Measurements from ENCODE around the gene MYOCD. TPM values are rescaled to one million over a fixed set of nuclear protein-coding genes. Genes with fewer than 3 reads are reported as not detected.

Gene MYOCD
- total RNA-seq, 1 experiment from 2014 or later, result 1.2 TPM

GRCh38 chr17:12672947-12673346, 7.3 kb downstream of the MYOCD start (continued):
- TF ChIP-seq MAX (CRISPR knock-in tag; IDR thresholded peaks at IDR 0.05) (no peak), CBFB (CRISPR knock-in tag; IDR thresholded peaks at IDR 0.05; ENCODE audit: low read depth) (no peak), RORB (CRISPR knock-in tag; IDR thresholded peaks at IDR 0.05) (no peak), IRF2 (CRISPR knock-in tag; IDR thresholded peaks at IDR 0.05; ENCODE audit: borderline replicate concordance, low read depth) (no peak), NFATC4 (CRISPR knock-in tag; IDR thresholded peaks at IDR 0.05) (no peak), SMAD3 (CRISPR knock-in tag; IDR thresholded peaks at IDR 0.05; ENCODE audit: borderline replicate concordance) (no peak), ZNF671 (CRISPR knock-in tag; IDR thresholded peaks at IDR 0.05) (no peak), NR2C2 (CRISPR knock-in tag; IDR thresholded peaks at IDR 0.05) (no peak)
- TF ChIP-seq, protein P1, sequence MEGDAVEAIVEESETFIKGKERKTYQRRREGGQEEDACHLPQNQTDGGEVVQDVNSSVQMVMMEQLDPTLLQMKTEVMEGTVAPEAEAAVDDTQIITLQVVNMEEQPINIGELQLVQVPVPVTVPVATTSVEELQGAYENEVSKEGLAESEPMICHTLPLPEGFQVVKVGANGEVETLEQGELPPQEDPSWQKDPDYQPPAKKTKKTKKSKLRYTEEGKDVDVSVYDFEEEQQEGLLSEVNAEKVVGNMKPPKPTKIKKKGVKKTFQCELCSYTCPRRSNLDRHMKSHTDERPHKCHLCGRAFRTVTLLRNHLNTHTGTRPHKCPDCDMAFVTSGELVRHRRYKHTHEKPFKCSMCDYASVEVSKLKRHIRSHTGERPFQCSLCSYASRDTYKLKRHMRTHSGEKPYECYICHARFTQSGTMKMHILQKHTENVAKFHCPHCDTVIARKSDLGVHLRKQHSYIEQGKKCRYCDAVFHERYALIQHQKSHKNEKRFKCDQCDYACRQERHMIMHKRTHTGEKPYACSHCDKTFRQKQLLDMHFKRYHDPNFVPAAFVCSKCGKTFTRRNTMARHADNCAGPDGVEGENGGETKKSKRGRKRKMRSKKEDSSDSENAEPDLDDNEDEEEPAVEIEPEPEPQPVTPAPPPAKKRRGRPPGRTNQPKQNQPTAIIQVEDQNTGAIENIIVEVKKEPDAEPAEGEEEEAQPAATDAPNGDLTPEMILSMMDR (IDR thresholded peaks at IDR 0.05), result no peak
- TF ChIP-seq, protein P2, sequence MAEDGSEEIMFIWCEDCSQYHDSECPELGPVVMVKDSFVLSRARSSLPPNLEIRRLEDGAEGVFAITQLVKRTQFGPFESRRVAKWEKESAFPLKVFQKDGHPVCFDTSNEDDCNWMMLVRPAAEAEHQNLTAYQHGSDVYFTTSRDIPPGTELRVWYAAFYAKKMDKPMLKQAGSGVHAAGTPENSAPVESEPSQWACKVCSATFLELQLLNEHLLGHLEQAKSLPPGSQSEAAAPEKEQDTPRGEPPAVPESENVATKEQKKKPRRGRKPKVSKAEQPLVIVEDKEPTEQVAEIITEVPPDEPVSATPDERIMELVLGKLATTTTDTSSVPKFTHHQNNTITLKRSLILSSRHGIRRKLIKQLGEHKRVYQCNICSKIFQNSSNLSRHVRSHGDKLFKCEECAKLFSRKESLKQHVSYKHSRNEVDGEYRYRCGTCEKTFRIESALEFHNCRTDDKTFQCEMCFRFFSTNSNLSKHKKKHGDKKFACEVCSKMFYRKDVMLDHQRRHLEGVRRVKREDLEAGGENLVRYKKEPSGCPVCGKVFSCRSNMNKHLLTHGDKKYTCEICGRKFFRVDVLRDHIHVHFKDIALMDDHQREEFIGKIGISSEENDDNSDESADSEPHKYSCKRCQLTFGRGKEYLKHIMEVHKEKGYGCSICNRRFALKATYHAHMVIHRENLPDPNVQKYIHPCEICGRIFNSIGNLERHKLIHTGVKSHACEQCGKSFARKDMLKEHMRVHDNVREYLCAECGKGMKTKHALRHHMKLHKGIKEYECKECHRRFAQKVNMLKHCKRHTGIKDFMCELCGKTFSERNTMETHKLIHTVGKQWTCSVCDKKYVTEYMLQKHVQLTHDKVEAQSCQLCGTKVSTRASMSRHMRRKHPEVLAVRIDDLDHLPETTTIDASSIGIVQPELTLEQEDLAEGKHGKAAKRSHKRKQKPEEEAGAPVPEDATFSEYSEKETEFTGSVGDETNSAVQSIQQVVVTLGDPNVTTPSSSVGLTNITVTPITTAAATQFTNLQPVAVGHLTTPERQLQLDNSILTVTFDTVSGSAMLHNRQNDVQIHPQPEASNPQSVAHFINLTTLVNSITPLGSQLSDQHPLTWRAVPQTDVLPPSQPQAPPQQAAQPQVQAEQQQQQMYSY (CRISPR knock-in tag; IDR thresholded peaks at IDR 0.05), result no peak

DNA sequence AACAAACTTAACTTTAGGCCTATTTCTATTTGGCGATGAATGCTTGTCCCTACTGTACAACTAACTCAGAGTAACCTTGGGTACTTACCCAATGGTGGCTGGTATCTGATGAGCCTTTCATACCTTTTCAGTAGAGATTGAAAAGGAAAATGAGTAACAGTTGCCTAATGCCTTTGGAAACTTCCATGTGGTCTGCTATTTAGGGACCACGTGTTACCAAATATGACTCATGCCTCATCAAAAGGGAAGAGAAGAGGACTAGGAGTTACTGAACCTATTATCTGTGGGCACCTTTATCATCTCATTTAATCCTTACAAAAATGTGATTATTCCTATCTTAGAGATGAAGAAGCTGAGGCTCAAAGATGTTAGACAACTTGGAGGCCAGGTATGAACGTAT, 8.1 kb downstream of the MYOCD start:
- Mint-ChIP-seq H3K9me3 (no peaks in the 10 kb centered on the region), H3K4me3 (no peak overlapping the region), H3K27ac (no peak overlapping the region), H3K36me3 (no peaks in the 10 kb centered on the region), H3K27me3 (ENCODE audit: low read depth) (no peaks in the 10 kb centered on the region), H3K4me1 (0 out of 2 replicates have a peak, but pooled peaks cover 3% of the 10 kb centered on the region)
- ATAC-seq, result no peak
- DNase-seq (ENCODE audit: low spot score), result no peak
- ChIA-PET POLR2A (no interaction called here), CTCF (interaction anchor here (2.0 to 2.1 kb wide), 2 partner anchors 68 to 128 kb away, joined by 5 to 7 read pairs; no protein-coding TSS in a partner anchor)
- TF ChIP-seq GTF2I (CRISPR knock-in tag; conservative IDR thresholded peaks at IDR 0.05) (no peak), FOXK1 (CRISPR knock-in tag; IDR thresholded peaks at IDR 0.05) (no peak), HMGXB4 (CRISPR knock-in tag; IDR thresholded peaks at IDR 0.05) (no peak), ZNF396 (CRISPR knock-in tag; IDR thresholded peaks at IDR 0.05; ENCODE audit: borderline replicate concordance) (no peak), NR2C2 (CRISPR knock-in tag; IDR thresholded peaks at IDR 0.05) (no peak), TP53 (CRISPR knock-in tag; IDR thresholded peaks at IDR 0.05) (no peak), SMAD4 (CRISPR knock-in tag; IDR thresholded peaks at IDR 0.05) (no peak), MYBL2 (CRISPR knock-in tag; IDR thresholded peaks at IDR 0.05) (no peak)
- TF ChIP-seq, protein P3, sequence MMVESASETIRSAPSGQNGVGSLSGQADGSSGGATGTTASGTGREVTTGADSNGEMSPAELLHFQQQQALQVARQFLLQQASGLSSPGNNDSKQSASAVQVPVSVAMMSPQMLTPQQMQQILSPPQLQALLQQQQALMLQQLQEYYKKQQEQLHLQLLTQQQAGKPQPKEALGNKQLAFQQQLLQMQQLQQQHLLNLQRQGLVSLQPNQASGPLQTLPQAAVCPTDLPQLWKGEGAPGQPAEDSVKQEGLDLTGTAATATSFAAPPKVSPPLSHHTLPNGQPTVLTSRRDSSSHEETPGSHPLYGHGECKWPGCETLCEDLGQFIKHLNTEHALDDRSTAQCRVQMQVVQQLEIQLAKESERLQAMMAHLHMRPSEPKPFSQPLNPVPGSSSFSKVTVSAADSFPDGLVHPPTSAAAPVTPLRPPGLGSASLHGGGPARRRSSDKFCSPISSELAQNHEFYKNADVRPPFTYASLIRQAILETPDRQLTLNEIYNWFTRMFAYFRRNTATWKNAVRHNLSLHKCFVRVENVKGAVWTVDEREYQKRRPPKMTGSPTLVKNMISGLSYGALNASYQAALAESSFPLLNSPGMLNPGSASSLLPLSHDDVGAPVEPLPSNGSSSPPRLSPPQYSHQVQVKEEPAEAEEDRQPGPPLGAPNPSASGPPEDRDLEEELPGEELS (CRISPR knock-in tag; IDR thresholded peaks at IDR 0.05), result no peak
- TF ChIP-seq, protein P4, sequence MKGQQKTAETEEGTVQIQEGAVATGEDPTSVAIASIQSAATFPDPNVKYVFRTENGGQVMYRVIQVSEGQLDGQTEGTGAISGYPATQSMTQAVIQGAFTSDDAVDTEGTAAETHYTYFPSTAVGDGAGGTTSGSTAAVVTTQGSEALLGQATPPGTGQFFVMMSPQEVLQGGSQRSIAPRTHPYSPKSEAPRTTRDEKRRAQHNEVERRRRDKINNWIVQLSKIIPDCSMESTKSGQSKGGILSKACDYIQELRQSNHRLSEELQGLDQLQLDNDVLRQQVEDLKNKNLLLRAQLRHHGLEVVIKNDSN (CRISPR knock-in tag; IDR thresholded peaks at IDR 0.05), result no peak
- TF ChIP-seq, protein P5, sequence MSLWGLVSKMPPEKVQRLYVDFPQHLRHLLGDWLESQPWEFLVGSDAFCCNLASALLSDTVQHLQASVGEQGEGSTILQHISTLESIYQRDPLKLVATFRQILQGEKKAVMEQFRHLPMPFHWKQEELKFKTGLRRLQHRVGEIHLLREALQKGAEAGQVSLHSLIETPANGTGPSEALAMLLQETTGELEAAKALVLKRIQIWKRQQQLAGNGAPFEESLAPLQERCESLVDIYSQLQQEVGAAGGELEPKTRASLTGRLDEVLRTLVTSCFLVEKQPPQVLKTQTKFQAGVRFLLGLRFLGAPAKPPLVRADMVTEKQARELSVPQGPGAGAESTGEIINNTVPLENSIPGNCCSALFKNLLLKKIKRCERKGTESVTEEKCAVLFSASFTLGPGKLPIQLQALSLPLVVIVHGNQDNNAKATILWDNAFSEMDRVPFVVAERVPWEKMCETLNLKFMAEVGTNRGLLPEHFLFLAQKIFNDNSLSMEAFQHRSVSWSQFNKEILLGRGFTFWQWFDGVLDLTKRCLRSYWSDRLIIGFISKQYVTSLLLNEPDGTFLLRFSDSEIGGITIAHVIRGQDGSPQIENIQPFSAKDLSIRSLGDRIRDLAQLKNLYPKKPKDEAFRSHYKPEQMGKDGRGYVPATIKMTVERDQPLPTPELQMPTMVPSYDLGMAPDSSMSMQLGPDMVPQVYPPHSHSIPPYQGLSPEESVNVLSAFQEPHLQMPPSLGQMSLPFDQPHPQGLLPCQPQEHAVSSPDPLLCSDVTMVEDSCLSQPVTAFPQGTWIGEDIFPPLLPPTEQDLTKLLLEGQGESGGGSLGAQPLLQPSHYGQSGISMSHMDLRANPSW (CRISPR knock-in tag; conservative IDR thresholded peaks at IDR 0.05; ENCODE audit: low read depth), result no peak
